SHP77 (cell line): Measurements from ENCODE around the gene VNN1.
"Not testable (repeated sequence)": the region's sequence is repeated elsewhere in the genome, so short reads cannot be mapped to it uniquely, and the experiment has no call there.

Experiments used
- DNase-seq, 2 experiments: peaks; one replicate each; lab custom pipeline; 2025; lab: John Stamatoyannopoulos, UW

VNN1 gene

DNA sequence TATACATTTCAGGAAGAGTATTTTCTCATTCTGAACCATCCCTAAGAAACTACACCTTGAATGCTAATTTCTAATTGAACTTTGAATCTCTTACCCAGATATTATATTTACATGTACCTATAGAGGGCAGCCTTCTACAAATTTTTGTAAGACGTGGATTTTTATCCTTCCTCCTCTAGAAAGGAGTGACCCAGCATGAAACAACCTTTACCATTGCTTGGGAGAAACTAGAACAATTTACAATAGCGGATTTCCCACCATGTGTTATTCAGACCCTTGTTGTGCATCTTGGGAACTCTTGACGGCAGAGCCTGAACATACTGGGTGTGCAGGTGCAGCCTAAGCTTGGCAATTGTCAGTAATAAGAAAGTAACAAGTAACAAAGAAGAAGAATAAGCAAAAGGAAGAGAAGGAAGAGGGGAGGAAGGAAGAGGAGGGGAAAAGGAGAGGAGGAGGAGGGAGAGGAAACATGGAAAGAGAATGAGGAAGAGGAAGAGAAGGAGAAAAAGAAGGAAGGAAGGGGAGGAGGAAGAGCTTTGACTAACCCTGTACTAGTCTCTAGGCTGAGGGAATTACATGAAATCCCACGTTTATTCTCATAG is 44.1 kb downstream of the VNN1 start:
- peak; percentile 23 to 55 for DNase-seq

DNA sequence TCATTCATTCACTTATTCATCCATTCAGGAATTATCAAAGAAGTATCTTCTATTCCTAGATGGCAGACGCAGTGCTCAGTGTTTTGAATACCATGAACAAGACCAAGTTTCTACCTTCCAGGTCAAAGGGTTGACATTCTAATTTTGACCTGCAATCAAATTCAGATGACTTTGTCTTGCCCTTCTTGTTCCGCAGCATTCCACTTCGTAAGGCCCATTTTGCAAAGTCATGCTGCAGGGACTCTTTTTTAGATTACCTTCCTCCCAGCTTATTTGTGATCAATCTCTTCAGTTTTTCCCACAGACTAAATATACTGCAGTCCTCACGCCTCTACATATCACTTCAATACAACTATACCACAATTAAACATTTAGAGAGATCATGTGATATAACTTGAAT is 47.7 kb downstream of the VNN1 start:
- no peak for DNase-seq

DNA sequence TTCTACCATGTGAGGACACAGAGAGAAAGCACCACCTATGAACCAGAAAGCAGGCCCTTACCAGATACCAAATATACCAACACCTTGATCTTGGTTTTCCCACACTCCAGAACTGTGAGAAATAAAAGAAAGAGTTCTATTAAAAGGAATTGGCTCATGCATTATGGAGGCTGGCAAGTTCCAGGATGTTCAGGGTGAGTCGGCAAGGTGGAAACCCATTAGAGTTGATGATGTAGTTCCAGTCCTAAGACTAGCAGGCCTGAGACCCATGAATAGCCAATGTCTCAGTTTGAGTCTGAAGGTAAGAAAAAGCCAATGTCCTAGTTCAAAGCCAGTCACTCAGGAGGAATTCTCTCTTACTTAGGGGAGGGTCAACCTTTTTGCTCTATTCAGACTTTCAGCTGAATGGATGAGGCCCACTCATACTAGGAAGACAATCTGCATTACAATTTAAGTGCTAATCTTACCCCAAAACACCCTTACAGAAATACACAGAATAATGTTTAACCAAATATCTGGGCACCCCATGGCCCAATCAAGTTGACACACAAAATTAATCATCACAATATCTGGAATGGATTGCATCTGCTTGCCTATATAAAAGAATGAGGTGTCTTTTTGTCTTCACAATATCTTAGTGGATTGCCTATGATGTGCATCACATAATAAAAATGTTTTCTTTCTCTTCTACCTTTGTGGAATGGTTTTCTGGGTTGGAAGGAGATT is 49.4 kb downstream of the VNN1 start:
- no peak for DNase-seq

DNA sequence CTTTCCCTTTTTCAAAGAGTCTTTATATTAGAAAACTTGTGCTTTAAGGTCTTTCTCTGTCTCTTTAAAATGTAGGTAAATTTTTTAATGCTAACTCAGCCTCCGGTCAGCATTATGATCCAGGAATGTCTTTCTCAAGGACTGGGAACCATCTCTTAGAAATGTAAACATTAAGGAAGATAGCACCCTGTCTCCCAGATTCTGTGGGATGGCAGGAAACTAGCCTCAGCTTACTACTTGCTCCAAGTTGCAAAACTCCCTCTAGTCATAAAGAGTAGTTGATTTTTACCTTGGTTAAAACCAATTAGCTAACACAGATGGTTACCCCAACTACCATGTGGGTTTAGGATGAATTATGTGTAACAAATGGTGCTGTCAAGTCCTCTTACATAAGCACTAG is 50.2 kb downstream of the VNN1 start:
- DNase-seq = no peak

DNA sequence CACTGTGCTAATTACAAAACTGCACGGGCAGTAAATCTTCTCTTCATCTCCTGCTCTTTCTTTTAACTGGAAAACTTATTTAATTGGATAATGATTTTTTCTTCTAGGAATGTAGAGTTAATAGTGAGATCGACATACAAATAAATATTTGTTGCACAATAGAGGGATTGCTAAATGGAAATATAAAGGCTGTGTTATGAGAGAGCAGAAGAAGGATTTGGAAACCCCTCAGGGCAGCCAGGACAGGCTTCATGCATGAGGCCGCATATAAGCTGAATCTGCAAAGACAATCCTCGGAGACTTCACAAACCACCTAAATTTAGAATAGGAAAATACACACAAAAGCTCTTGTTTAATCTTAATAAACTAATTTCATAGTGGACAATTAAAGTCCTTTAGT is 51.9 kb downstream of the VNN1 start:
- DNase-seq = no peak

DNA sequence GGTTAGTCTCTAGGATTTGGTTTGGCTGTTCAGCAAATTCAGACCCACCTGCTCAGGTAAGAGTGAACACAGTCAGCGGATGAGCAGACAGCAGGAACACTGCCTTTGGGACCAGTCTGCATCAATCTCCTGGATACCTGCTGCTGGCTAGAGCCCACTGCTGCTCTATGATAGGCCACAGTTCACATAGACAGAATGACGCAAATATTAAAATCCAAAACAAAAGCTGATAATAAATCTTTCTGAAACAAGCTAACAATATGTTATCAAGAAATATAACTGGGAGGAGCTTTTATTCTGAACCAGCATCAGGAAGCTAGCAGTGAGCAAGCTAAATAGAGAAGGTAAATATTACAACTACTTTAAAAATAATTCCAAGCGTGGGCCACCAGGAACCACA is 54.8 kb downstream of the VNN1 start, which contains the start of gene TAAR1:
Gene TAAR1, minus strand, starts transcription at position 101 of the 400 bp plus-strand sequence. CDS start 13,179 bp downstream, outside the sequence.
- peak; percentile 48 to 61 for DNase-seq

DNA sequence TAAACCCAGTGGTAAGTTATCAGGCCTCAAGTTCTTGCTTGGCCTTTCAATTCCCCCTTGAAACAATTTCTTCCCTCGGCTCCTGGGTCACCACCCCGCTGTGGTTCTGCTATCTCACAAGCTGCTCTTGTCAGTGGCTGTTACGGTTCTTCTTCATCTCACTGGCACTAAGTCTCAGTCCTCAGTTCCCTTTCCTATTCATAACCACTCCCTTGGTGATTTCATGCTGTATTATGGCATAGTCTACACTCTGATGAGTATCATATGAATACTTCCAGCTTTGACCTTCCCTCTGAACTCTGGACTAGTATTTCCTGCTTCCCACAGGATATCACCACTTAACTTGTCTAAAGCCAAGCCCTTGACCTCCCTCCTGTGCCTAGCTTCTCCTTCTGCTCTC is 62.8 kb downstream of the VNN1 start:
- no peak for DNase-seq

DNA sequence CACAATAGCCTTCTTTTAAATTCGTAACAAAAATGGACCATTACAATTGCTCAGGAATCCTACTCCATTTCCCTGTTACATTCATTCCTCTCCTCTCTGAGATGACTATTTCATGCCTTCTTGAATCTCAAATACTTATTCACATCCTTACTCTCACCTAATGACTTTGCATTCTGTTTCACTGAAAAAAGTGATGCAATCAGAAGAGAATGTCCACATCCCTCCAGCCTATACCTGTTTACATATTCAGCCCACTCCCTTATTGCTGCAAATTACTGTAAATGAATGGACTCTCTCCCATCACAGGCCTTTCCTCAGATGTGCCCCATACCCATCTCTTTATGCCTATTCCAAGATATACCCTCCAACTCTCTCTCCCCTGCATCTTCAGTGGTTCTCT is 63.4 kb downstream of the VNN1 start:
- DNase-seq = no peak

DNA sequence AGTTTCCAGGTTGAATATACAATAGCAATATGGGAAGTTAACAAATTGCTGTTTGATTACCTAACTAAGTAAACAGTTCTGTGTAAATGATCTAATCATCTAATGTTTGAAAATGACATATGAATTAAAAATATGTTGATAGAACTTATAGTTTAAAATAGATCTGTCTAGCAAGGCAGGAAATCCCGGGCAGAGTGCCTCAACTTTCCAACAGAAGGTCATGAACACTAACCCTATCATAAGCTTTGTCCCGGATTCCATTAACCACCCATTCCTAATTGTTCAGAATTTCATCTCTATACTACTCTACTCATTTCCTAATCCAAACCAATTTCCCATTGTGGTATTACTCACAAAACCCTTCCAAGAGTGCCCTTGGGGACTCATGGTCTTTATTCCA is 65.0 kb downstream of the VNN1 start:
- no peak for DNase-seq

DNA sequence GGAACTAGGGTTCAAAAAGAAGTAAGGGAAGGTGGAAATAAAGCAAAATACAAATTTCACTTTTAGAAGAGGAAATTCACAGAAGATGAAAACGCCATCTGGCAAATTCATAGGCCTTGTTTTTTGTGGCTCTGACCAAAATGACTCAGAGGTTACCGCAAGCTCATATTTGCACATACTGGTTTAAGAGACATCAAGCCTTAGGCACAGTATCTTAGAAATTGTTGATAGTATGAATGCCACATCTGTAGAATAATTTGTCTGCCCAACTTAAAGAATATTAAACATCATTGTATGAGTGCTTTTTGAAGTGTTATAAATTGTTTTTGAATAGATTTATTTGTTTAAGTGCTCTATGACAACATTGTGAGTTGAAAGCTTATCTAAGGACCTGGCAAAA is 65.5 kb downstream of the VNN1 start:
- DNase-seq = no peak

DNA sequence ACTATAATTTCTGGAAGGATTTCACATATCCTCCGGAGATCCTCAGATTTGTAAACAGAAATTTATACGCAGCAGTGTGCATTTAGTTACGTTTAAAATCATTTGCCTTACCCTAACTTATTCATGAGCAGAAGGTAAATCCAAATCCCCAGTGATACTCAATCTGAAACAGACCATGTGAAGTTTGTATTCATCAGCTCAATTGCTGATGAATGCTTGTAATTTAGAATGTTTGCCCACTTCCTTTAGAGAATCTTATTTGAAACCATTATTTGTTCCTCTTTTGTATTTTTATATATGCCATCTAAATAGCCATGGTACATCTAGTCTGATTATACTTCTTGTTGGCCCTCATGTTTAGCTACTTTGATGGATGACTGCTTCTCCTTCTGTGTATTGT is 70.3 kb downstream of the VNN1 start:
- no peak for DNase-seq

DNA sequence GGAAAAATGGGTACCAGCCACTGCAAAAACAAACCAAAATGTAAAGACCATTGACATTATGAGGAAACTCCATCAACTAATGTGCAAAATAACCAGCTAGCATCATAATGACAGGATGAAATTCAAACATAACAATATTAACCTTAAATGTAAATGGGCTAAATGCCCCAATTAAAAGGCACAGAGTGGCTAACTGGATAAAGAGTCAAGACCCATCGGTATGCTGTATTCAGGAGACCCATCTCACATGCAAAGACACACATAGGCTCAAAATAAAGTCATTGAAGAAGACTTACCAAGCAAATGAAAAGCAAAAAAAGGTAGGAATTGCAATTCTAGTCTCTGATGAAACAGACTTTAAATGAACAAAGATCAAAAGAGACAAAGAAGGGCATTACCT is 76.7 kb downstream of the VNN1 start:
- DNase-seq = not testable (repeated sequence)

DNA sequence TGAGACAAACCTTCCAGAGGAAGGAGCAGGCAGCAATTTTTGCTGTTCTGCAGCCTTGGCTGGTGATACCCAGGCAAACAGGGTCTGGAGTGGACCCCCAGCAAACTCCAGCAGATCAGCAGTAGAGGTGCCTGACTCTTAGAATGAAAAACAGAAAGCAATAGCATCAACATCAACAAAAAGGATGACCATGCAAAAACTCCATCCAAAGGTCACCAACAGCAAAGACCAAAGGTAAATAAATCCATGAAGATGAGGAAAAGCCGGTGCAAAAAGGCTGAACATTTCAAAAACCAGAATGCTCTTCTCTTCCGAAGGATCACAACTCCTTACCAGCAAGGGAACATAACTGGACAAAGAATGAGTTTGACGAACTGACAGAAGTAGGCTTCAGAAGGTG is 77.9 kb downstream of the VNN1 start:
- not testable (repeated sequence) for DNase-seq

DNA sequence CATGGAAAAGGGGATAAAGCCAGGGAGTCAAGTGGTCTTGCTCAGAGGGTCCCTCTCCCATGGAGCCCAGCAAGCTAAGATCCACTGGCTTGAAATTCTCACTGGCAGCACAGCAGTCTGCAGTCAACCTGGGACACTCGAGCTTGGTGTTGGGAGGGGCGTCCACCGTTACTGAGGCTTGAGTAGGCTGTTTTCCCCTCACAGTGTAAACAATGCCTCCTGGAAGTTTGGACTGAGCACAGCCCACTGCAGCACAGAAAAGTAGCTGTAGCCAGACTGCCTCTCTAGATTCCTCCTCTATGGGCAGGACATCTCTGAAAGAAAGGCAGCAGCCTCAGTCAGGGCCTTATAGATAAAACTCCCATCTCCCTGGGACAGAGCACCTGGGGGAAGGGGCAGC is 78.6 kb downstream of the VNN1 start:
- DNase-seq = not testable (repeated sequence)

DNA sequence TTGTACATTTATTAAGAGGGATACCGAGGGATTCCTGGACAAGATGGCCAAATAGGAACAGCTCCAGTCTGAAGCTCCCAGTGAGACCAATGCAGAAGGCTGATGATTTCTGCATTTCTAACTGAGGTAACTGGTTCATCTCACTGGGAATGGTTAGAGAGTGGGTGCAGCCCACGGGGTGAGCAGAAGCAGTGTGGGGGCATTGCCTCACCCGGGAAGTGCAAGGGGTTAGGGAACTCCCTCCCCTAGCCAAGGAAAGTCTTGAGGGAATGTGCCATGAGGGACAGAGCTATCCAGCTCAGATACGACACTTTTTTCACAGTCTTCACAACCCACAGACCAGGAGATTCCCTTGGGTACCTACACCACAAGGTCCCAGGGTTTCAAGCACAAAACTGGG is 79.1 kb downstream of the VNN1 start:
- no peak for DNase-seq

DNA sequence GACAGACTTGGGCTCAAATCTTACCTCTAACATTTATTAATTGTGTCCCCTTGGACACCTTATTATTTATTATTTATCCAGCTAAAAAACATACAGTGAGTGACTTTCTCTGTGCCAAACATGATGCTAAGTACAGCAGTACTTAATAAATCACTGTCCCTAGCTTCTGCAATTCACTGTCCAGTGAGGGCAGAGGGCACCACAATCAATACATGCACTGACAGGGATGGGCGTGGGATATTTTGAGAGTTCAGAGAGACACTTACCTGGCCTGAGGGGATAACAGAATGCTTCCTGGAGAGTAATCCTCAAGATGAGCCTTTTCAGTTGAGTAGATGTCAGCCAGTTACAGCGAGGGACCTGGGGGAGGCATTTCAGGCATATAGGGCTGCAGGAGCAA is 80.5 kb downstream of the VNN1 start:
- DNase-seq = no peak
